ENCODE data around the gene HBG2.

DNA sequence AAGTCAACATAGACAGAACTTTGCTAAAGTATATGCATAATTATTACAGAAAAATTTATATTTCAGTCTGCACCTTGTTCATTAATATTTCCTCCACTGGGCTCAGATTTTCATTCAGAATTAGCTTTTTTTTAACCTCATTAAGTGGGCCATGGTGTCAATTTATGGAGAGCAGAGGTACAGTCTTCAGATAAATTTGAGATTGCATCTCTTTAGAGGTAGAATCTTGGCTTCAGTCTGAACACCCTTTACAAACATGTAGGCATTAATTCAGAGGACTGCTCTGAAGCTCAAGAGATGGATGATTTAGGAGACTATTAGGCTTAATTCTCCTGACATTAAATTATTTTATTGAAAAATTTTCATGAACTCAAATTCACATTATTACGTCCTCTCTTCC, 24.3 kb downstream of the HBG2 start:
- no peak for TF ChIP-seq POLR2A (IDR thresholded peaks at IDR 0.05)
- no peak for TF ChIP-seq EP300 (IDR thresholded peaks at IDR 0.05)
